CD4-positive, alpha-beta T cell (primary cell): Measurements from ENCODE around the gene S100Z. TPM values are rescaled to one million over a fixed set of nuclear protein-coding genes. Genes with fewer than 3 reads are reported as not detected.
"Not testable (repeated sequence)": the region's sequence is repeated elsewhere in the genome, so short reads cannot be mapped to it uniquely, and the experiment has no call there.

Source experiments
- ATAC-seq: fragments of 200-7000 bp; cut with Tn5 transposase; one replicate; pipeline ENCODE4 v1.10.0; 2022; ENCODE audit warnings: mild to moderate bottlenecking; ENCODE audit not compliant: poor library complexity
- CTCF ChIA-PET: fragments of 350-600 bp; sonication (Branson Sonifier 250); formaldehyde crosslinking; loops from one replicate; lab custom pipeline; 2021; ENCODE audit warnings: antibody characterized with exemption, inconsistent platforms; lab: Charles Lee
- POLR2A ChIA-PET: fragments of 350-600 bp; sonication (Branson Sonifier 250); formaldehyde crosslinking; loops from one replicate; lab custom pipeline; 2021; ENCODE audit warnings: antibody characterized with exemption, inconsistent platforms; lab: Charles Lee
- DNase-seq, 14 experiments: peaks; one replicate each; pipeline ENCODE4 v3.0.0-alpha.2; 2013 to 2020; ENCODE audit warnings: mixed read lengths in 2 of 14
- H3K27ac ChIP-seq, 2 donors: one replicate each; pipeline versions ENCODE4 v1.5.1 to v1.7.0; 2013; ENCODE audit warnings: low read length in 2 of 2, low read depth in 1 of 2, mild to moderate bottlenecking in 1 of 2
- H3K27me3 ChIP-seq, 2 experiments: 1 replicate in 1 of 2; 2 replicates in 1 of 2; pipeline versions ENCODE4 v1.6.1 to v1.7.0; 2013; ENCODE audit warnings: low read length in 2 of 2, control low read depth in 1 of 2, mild to moderate bottlenecking in 1 of 2, moderate library complexity in 1 of 2; ENCODE audit not compliant: insufficient read depth in 2 of 2, control insufficient read depth in 1 of 2
- H3K36me3 ChIP-seq: one replicate; pipeline ENCODE4 v1.6.1; 2013; ENCODE audit warnings: low read length, control low read depth; ENCODE audit not compliant: insufficient read depth
- H3K4me1 ChIP-seq: one replicate; pipeline ENCODE4 v1.6.1; 2013; ENCODE audit warnings: low read length, control low read depth; ENCODE audit not compliant: insufficient read depth
- H3K4me3 ChIP-seq: one replicate; pipeline ENCODE4 v1.5.1; 2013; ENCODE audit warnings: mild to moderate bottlenecking, low read length, moderate library complexity
- H3K9me3 ChIP-seq, 2 experiments: 1 replicate in 1 of 2; 2 replicates in 1 of 2; pipeline versions ENCODE4 v1.6.1 to v1.7.0; 2013; ENCODE audit warnings: low read length in 2 of 2, mild to moderate bottlenecking in 2 of 2, control low read depth in 1 of 2, moderate library complexity in 1 of 2; ENCODE audit not compliant: control insufficient read depth in 1 of 2, insufficient read depth in 1 of 2
- H3K27ac Mint-ChIP-seq: one replicate; pipeline ENCODE4 v1.8.0; 2020; ENCODE audit warnings: mixed read lengths
- H3K27me3 Mint-ChIP-seq: one replicate; pipeline ENCODE4 v1.8.0; 2021; ENCODE audit warnings: mixed read lengths
- H3K36me3 Mint-ChIP-seq: one replicate; pipeline ENCODE4 v1.8.0; 2021; ENCODE audit warnings: low read depth, mixed read lengths
- H3K4me1 Mint-ChIP-seq: one replicate; pipeline ENCODE4 v1.8.0; 2021; ENCODE audit warnings: low read depth, mixed read lengths
- H3K4me3 Mint-ChIP-seq: one replicate; pipeline ENCODE4 v1.8.0; 2020; ENCODE audit warnings: mild to moderate bottlenecking, mixed read lengths
- H3K9me3 Mint-ChIP-seq: one replicate; pipeline ENCODE4 v1.8.0; 2020; ENCODE audit warnings: mixed read lengths
- intact Hi-C, 2 experiments: fragments of 100-400 bp; cut with DNase I in 1 of 2; cut with micrococcal nuclease in 1 of 2; formaldehyde crosslinking; loops; one replicate each; pipeline versions ENCODE4 v1.15.1 to v1.9.0; 2023 to 2025; cut with DNase I, micrococcal nuclease
- total RNA-seq, 174 experiments: library from RNA in 2 of 174; stranded (reverse) in 2 of 174; gene quantifications; one replicate each; pipeline ENCODE4 v1.2.3 and lab custom pipeline; 2021 to 2026
- TF ChIP-seq, protein P1 (sequence below): fragments of 200-600 bp; IDR thresholded peaks from one replicate; pipeline ENCODE4 v1.8.0; 2022; ENCODE audit warnings: antibody characterized with exemption, mild to moderate bottlenecking

Gene S100Z
- total RNA-seq, 2 experiments from 2014 or later = 0.22 to 0.47 TPM

DNA sequence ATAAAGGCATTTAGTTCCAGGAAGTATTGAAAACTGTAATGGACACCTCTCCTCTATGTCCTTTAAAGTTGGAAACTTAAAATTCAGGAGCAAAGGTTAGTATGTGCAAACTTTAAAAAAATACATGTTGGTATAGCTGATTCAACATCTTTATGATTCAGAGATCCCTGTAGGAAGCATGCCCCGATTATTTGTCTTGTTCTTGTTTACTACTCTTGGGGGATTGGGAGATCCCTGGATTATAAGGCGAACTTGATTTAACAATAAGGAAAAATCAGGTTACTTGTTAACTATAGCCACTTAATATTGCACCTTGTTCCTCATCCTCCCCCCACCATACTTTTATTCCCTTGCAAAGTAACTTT, 29.3 kb upstream of the S100Z start:
- CTCF ChIA-PET = no interaction called here
- H3K27me3 Mint-ChIP-seq = peaks cover 20% of the 10 kb centered on the region

DNA sequence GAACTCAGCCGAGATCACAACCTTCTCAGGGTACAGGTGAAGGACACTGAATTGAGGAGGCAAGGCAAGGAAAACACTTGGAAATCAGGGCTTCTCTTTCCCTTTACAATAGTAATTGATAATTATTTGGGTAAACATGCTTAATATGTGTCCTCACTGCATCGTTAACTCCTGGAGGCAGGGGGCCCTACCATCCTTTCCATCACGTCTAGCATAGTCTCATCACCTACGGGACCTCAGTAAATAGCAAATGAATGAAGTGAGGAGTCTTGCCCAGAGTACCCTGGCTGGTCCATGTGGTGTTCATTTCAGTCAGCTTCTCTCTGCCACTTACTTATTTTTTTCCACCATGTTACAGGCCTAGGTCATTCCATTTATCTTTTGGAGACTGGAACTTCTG, 28.7 kb upstream of the S100Z start:
- Histone ChIP-seq H3K36me3 (no peaks in the 10 kb centered on the region), H3K4me3 (no peak overlapping the region), H3K27ac (no peak overlapping the region), H3K4me1 (peaks cover 21% of the 10 kb centered on the region), H3K27me3 (peaks cover 10% of the 10 kb centered on the region in 2 experiments), H3K9me3 (peaks cover 0 to 6% of the 10 kb centered on the region in 2 experiments)
- H3K36me3 Mint-ChIP-seq = no peaks in the 10 kb centered on the region
- intact Hi-C loops = no loop called here
- TF ChIP-seq, protein P1, sequence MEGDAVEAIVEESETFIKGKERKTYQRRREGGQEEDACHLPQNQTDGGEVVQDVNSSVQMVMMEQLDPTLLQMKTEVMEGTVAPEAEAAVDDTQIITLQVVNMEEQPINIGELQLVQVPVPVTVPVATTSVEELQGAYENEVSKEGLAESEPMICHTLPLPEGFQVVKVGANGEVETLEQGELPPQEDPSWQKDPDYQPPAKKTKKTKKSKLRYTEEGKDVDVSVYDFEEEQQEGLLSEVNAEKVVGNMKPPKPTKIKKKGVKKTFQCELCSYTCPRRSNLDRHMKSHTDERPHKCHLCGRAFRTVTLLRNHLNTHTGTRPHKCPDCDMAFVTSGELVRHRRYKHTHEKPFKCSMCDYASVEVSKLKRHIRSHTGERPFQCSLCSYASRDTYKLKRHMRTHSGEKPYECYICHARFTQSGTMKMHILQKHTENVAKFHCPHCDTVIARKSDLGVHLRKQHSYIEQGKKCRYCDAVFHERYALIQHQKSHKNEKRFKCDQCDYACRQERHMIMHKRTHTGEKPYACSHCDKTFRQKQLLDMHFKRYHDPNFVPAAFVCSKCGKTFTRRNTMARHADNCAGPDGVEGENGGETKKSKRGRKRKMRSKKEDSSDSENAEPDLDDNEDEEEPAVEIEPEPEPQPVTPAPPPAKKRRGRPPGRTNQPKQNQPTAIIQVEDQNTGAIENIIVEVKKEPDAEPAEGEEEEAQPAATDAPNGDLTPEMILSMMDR = no peak
- POLR2A ChIA-PET = no interaction called here
- peaks cover 14% of the 10 kb centered on the region for H3K4me1 Mint-ChIP-seq
- no peak overlapping the region for H3K27ac Mint-ChIP-seq
- ATAC-seq (no peak), DNase-seq (no peak)
- CTCF ChIA-PET = no interaction called here
- H3K4me3 Mint-ChIP-seq = peak overlapping the region; percentile 92
- no peaks in the 10 kb centered on the region for H3K9me3 Mint-ChIP-seq
- H3K27me3 Mint-ChIP-seq = peaks cover 19% of the 10 kb centered on the region

More for the DNA sequence above, 29.3 kb upstream of the S100Z start:
- POLR2A ChIA-PET = no interaction called here
- DNase-seq (no peak), ATAC-seq (no peak)
- Mint-ChIP-seq H3K4me3 (peak overlapping the region; percentile 92), H3K36me3 (no peaks in the 10 kb centered on the region), H3K9me3 (no peaks in the 10 kb centered on the region), H3K4me1 (peaks cover 14% of the 10 kb centered on the region), H3K27ac (no peak overlapping the region)
- TF ChIP-seq, protein P1 = no peak
- Histone ChIP-seq H3K27ac (no peak overlapping the region), H3K27me3 (peaks cover 10% of the 10 kb centered on the region in 2 experiments), H3K9me3 (peaks cover 0 to 6% of the 10 kb centered on the region in 2 experiments), H3K36me3 (no peaks in the 10 kb centered on the region), H3K4me3 (no peak overlapping the region), H3K4me1 (peaks cover 21% of the 10 kb centered on the region)
- intact Hi-C loops = no loop called here

DNA sequence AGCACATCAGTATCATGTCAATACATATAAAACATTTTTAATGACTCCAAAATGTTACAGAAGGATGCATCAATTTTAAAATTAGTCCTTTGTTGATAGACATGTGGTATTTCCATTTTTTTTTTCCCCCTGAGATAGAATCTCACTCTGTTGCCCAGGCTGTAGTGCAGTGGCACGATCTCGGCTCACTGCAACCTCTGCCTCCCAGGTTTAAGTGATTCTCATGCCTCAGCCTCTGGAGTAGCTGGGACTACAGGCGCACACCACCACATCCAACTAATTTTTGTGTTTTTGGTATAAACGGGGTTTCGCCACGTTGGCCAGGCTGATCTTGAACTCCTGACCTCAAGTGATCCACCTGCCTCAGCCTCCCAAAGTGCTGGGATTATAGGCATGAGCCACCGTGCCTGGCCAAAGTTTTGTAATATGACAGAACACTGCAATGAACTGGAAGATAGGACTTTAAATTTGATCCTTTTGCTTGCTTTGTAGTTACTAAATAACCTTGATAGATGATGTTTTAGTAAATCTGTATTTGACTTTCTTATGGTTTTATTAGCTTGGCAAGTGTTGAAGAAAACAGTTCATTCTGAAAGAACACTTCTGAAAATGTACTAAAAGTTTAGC, 27.6 kb upstream of the S100Z start:
- H3K27me3 ChIP-seq = peaks cover 10% of the 10 kb centered on the region in 2 experiments
- H3K27me3 Mint-ChIP-seq, H3K4me3 ChIP-seq, H3K9me3 Mint-ChIP-seq, POLR2A ChIA-PET, CTCF ChIA-PET, H3K27ac Mint-ChIP-seq, ATAC-seq, H3K9me3 ChIP-seq, H3K4me3 Mint-ChIP-seq, H3K36me3 ChIP-seq, intact Hi-C loops, H3K27ac ChIP-seq, DNase-seq, H3K36me3 Mint-ChIP-seq: not testable (repeated sequence)
- peaks cover 21% of the 10 kb centered on the region for H3K4me1 ChIP-seq
- peaks cover 14% of the 10 kb centered on the region for H3K4me1 Mint-ChIP-seq

DNA sequence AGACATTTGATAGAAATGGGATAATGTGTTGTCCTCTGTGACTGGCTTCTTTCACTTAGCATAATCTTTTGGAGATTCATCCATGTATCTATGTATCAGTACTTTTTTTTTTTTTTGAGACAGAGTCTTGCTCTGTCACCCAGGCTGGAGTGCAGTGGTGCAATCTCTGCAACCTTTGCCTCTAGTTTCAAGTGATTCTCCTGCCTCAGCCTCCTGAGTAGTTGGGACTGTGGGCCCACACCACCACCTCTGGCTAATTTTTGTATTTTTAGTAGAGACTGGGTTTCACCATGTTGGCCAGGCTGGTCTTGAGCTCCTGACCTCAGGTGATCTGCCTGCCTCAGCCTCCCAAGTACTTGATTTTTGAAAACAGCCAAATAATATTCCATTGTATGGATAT, 23.4 kb upstream of the S100Z start:
- H3K27ac Mint-ChIP-seq, H3K27me3 ChIP-seq, H3K4me3 ChIP-seq, H3K27ac ChIP-seq, DNase-seq, CTCF ChIA-PET, POLR2A ChIA-PET, H3K9me3 ChIP-seq, H3K36me3 Mint-ChIP-seq, H3K4me1 Mint-ChIP-seq, H3K27me3 Mint-ChIP-seq, H3K9me3 Mint-ChIP-seq, ATAC-seq, H3K4me1 ChIP-seq, H3K36me3 ChIP-seq, H3K4me3 Mint-ChIP-seq, intact Hi-C loops: not testable (repeated sequence)
